SK-N-MC (cell line): Measurements from ENCODE around the gene RABEP2.
A peak's percentile ranks its signal among the peaks of the same experiment; 100 is the strongest.

Experiments
- DNase-seq: peaks from one replicate; pipeline ENCODE4 v3.0.0-alpha.2; 2011; ENCODE audit warnings: low read depth, low spot score
- H3K27ac ChIP-seq: fragments of 200-600 bp; sonication (generic); 2 replicates; pipeline ENCODE4 v1.5.1; 2016; ENCODE audit warnings: mixed run types
- H3K36me3 ChIP-seq: fragments of 200-600 bp; sonication (generic); 2 replicates; pipeline ENCODE4 v1.6.1; 2017; ENCODE audit warnings: antibody characterized with exemption, low read length, mixed read lengths; ENCODE audit not compliant: insufficient read depth
- H3K4me3 ChIP-seq: fragments of 200-600 bp; sonication (generic); 2 replicates; pipeline ENCODE4 v1.5.1; 2016
- H3K9ac ChIP-seq: fragments of 200-600 bp; sonication (generic); 2 replicates; pipeline ENCODE4 v1.8.0; 2017; ENCODE audit warnings: mixed run types, mixed read lengths; ENCODE audit not compliant: insufficient read length
- H3K9me3 ChIP-seq: fragments of 200-600 bp; sonication (generic); 2 replicates; pipeline ENCODE4 v1.6.1; 2017; ENCODE audit warnings: low read depth, mild to moderate bottlenecking, antibody characterized with exemption, low read length, moderate library complexity, mixed read lengths
- EZH2 ChIP-seq: fragments of 200-600 bp; sonication (generic); IDR thresholded peaks from one replicate; pipeline ENCODE4 v1.6.1; 2017; ENCODE audit warnings: antibody characterized with exemption
- FOXP2 ChIP-seq: optimal IDR thresholded peaks from 2 replicates; pipeline ENCODE3; 2011; ENCODE audit warnings: mild to moderate bottlenecking, moderate library complexity; ENCODE audit not compliant: insufficient read depth; ENCODE audit errors: extremely low read length, control extremely low read depth
- POLR2AphosphoS5 ChIP-seq: IDR thresholded peaks from 2 replicates; pipeline ENCODE4 v1.6.1; 2012; ENCODE audit warnings: mild to moderate bottlenecking, low read depth, low read length, borderline replicate concordance

The RABEP2 gene

GRCh38 chr16:28936784-28937155, 11.7 kb upstream of the RABEP2 start:
- no peak overlapping the region for H3K9ac ChIP-seq
- no peak overlapping the region; the same call in 1 of the 2 replicates for H3K4me3 ChIP-seq
- no peaks in the 10 kb centered on the region for H3K9me3 ChIP-seq
- no peak for DNase-seq
- H3K36me3 ChIP-seq: no peaks in the 10 kb centered on the region
- no peak for TF ChIP-seq FOXP2
- no peak for TF ChIP-seq POLR2AphosphoS5
- TF ChIP-seq EZH2: no peak
- H3K27ac ChIP-seq: no peak overlapping the region

GRCh38 chr16:28935924-28936783, 11.1 kb upstream of the RABEP2 start:
- Histone ChIP-seq H3K4me3 (peak overlapping the region; percentile 73), H3K36me3 (no peaks in the 10 kb centered on the region), H3K9ac (peak overlapping the region; percentile 60), H3K9me3 (no peaks in the 10 kb centered on the region), H3K27ac (no peak overlapping the region)
- DNase-seq: no peak
- TF ChIP-seq FOXP2: no peak
- no peak for TF ChIP-seq EZH2
- no peak for TF ChIP-seq POLR2AphosphoS5

GRCh38 chr16:28935346-28935745, 10.3 kb upstream of the RABEP2 start:
- no peaks in the 10 kb centered on the region for H3K36me3 ChIP-seq
- no peak overlapping the region for H3K9ac ChIP-seq
- DNase-seq: no peak
- no peaks in the 10 kb centered on the region for H3K9me3 ChIP-seq
- H3K4me3 ChIP-seq: no peak overlapping the region
- TF ChIP-seq POLR2AphosphoS5 (no peak), FOXP2 (no peak), EZH2 (no peak)
- H3K27ac ChIP-seq: no peak overlapping the region

GRCh38 chr16:28933171-28933570, 8.1 kb upstream of the RABEP2 start:
- TF ChIP-seq POLR2AphosphoS5 (no peak), FOXP2 (no peak), EZH2 (no peak)
- no peak overlapping the region for H3K4me3 ChIP-seq
- H3K36me3 ChIP-seq: no peaks in the 10 kb centered on the region
- H3K27ac ChIP-seq: no peak overlapping the region
- no peaks in the 10 kb centered on the region for H3K9me3 ChIP-seq
- no peak overlapping the region for H3K9ac ChIP-seq
- no peak for DNase-seq

- H3K9ac ChIP-seq: no peak overlapping the region
Observed at GRCh38 chr16:28932339-28933141, 7.5 kb upstream of the RABEP2 start.

GRCh38 chr16:28931801-28932225, 6.8 kb upstream of the RABEP2 start, which contains the start of gene CD19:
Gene CD19 (plus strand): TSS chr16:28931971. CDS start chr16:28932001, 30 bp downstream.
- no peak for DNase-seq
- no peak within 1 kb of the TSS for H3K4me3 ChIP-seq
- no peaks in the 10 kb centered on the region for H3K36me3 ChIP-seq
- H3K9ac ChIP-seq: peak within 1 kb of the TSS; percentile 49
- peak within 1 kb of the TSS; percentile 54; the same call in 1 of the 2 replicates for H3K27ac ChIP-seq
- no peaks in the 10 kb centered on the region for H3K9me3 ChIP-seq
- TF ChIP-seq EZH2 (no peak), FOXP2 (no peak), POLR2AphosphoS5 (no peak)

More at GRCh38 chr16:28932339-28933141, 7.5 kb upstream of the RABEP2 start:
- Histone ChIP-seq H3K27ac (no peak overlapping the region), H3K36me3 (no peaks in the 10 kb centered on the region), H3K9me3 (no peaks in the 10 kb centered on the region), H3K4me3 (no peak overlapping the region)
- no peak for DNase-seq
- TF ChIP-seq POLR2AphosphoS5 (no peak), EZH2 (no peak), FOXP2 (no peak)

GRCh38 chr16:28930652-28931051, 5.6 kb upstream of the RABEP2 start:
- no peak for DNase-seq
- H3K9ac ChIP-seq: peak overlapping the region; percentile 49

GRCh38 chr16:28930203-28930602, 5.2 kb upstream of the RABEP2 start:
- TF ChIP-seq FOXP2 (no peak), POLR2AphosphoS5 (no peak), EZH2 (no peak)
- H3K4me3 ChIP-seq: no peak overlapping the region
- DNase-seq: no peak
- no peak overlapping the region for H3K27ac ChIP-seq
- H3K9ac ChIP-seq: no peak overlapping the region
- no peaks in the 10 kb centered on the region for H3K36me3 ChIP-seq
- no peaks in the 10 kb centered on the region for H3K9me3 ChIP-seq

More at GRCh38 chr16:28930652-28931051, 5.6 kb upstream of the RABEP2 start:
- Histone ChIP-seq H3K9me3 (no peaks in the 10 kb centered on the region), H3K36me3 (no peaks in the 10 kb centered on the region), H3K27ac (peak overlapping the region; percentile 54; the same call in 1 of the 2 replicates), H3K4me3 (no peak overlapping the region)
- no peak for TF ChIP-seq EZH2
- no peak for TF ChIP-seq POLR2AphosphoS5
- no peak for TF ChIP-seq FOXP2
